8988T (cell line): Measurements from ENCODE around the gene ING1.
"Not testable (repeated sequence)": the region's sequence is repeated elsewhere in the genome, so short reads cannot be mapped to it uniquely, and the experiment has no call there.

Experiments used
- DNase-seq: peaks from one replicate; pipeline ENCODE4 v3.0.0; 2011

The ING1 gene

GRCh38 chr13:110713642-110713952 lies at the start of gene ING1:
Gene ING1 (plus strand): TSS chr13:110713700. CDS start chr13:110714150, 450 bp downstream.
- DNase-seq, result no peak

- no peak for DNase-seq
Measured at GRCh38 chr13:110664041-110664440, 49.5 kb upstream of the ING1 start.

DNA sequence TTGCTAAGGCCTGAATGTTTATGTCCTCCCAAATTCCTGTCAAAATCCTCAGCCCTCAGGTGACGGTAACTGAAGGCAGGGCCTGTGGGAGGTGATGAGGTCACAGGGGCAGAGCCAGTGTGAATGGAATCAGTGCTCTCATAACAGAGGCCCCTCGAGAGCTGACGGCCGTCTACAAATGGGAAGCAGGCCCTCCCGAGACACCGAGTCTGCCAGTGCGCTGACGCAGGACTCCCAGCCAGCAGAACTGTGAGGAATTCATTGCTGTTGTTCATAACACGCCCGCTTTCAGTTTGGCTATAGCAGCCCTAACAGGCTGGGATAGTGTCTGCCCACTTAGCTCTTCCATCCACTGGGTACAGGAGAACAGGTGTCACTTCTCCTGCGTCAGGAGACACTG lies 48.8 kb upstream of the ING1 start:
- DNase-seq, result no peak

DNA sequence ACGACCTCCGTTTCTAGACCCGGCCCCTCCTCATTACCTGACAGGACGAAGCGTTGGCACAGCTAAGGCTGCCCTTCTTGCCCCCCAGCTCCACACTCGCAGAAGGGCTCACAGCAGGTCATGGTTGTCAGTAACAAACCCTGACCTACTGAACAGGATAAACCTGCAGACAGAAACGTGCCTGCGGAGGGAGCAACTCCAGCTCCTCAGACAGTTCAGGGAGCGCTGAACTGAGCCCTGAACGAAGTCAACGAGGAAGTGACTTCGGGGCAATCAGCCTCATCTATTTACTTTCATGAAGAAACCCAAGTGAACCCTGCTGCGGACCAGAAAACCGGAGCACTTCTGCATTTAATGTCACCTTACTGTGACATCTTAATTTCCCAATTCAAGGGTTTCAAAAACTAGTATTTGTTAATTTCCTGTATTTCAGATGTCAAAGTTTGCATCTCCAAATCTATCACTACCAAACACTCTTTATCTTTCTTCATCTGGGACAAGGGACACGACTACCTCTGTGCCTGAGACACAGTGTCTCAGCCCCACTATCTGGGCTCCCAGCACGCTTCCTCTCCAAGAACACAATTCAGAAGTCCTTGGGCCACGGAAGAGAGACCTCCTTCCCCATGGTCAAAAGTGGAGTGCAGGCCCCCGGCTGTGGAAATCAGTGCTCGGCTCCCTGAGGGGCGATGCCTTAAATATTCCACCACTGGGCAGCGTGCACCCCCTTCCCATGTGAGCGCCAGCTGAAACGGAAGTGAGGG lies 47.8 kb upstream of the ING1 start:
- no peak for DNase-seq

- DNase-seq, result no peak
Measured at GRCh38 chr13:110666255-110666533, 47.3 kb upstream of the ING1 start.

GRCh38 chr13:110669036-110669435 lies 44.5 kb upstream of the ING1 start:
- no peak for DNase-seq

- not testable (repeated sequence) for DNase-seq
Measured at GRCh38 chr13:110669814-110670213, 43.7 kb upstream of the ING1 start.

DNA sequence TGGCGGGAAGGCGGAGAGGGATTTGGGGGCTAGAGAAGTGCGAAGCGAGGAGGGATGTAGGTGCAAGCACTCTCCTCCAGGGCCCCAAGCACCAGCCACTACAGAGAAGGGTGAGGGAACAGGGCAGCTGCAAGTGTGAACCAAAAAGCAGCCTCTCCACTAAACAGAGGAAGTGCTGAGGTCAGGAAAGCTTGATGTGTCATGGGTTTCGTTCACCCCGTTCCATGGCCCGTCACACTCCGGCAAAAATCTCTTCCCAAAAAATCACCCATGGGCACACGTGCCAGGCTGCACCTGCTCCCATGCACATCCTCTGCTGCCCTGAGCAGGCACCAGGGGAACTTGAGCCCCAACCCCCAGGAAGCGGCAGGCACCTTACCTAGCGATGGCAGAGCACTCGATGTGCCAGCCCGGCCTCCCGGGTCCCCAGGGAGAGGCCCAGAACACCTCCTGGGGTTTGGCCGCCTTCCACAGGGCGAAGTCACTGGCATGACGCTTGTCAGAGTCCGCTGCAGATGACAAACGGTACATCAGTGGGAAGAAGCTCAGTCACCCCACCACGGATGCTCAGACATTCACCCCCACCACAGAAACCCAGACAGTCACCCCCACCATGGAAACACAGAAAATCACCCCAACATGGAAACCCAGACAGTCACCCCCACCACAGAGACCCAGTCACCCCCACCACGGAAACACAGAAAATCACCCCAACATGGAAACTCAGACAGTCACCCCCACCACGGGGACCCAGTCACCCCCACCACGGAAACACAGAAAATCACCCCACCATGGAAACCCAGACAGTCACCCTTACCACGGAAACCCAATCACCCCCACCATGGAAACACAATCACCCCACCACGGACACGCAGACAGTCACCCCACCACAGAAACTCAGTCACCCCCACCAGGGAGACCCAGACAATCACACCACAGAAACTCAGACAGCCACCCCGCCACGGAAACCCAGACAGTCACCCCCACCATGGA lies 36.6 kb upstream of the ING1 start:
- DNase-seq, result no peak

- no peak for DNase-seq
Measured at GRCh38 chr13:110677731-110678545, 35.6 kb upstream of the ING1 start.

- DNase-seq, result peak; percentile 60
Measured at GRCh38 chr13:110680852-110681251, 32.6 kb upstream of the ING1 start.

DNA sequence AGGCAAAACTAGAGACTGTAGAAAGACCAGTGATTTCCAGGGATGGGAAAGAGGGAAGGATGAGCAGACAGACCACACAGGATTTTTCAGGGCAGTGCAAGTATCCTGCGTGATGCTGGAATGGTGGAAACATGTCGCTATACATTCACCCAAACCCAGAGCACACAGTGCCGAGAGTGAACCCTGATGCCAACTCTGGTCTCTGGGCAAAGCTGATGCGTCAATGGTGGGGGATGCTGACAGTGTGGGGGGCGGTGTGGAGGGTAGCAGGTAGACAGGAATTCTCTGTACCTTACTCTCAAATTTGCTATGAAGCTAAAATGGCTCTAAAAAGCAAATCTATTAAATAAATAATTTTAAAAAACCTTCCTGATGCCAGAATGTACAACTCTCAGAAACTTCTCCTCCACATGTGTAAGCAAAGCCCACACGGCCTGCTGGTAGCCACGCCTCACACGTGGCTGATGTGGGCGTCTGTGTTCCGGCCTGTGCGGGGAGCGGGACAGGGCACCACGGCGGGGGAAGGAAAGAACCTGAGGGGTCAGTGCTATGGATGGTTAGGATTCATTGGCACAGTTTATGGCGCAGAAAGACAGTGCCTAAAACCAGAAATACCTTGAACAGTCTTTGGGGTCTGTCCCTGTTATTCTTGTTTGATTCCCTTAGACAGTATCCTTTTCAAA lies 31.5 kb upstream of the ING1 start:
- DNase-seq, result no peak

DNA sequence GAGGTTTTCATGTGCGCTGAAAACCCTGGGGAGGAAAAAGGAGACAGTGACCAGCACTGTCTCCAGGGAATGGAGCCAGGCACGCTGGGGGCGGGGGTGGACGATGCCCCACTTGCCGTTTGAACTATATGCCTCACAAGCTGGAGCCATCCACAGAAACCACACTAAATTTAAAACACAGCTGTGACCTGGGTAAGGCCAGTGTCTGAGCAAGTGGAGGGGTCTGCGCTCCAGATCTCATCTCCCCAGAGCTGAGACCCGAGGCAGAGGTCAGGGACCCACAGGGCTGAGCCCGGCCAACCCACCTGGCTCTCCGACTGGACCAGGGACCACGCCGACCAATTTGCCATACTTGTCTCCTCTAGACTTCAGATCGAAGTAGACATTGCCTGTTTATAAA lies 30.8 kb upstream of the ING1 start:
- no peak for DNase-seq

- DNase-seq, result no peak
Measured at GRCh38 chr13:110683203-110683883, 30.2 kb upstream of the ING1 start.

- DNase-seq, result no peak
Measured at GRCh38 chr13:110683921-110684320, 29.6 kb upstream of the ING1 start.

- DNase-seq, result no peak
Measured at GRCh38 chr13:110684388-110685056, 29.0 kb upstream of the ING1 start.

- no peak for DNase-seq
Measured at GRCh38 chr13:110685305-110686020, 28.0 kb upstream of the ING1 start.

DNA sequence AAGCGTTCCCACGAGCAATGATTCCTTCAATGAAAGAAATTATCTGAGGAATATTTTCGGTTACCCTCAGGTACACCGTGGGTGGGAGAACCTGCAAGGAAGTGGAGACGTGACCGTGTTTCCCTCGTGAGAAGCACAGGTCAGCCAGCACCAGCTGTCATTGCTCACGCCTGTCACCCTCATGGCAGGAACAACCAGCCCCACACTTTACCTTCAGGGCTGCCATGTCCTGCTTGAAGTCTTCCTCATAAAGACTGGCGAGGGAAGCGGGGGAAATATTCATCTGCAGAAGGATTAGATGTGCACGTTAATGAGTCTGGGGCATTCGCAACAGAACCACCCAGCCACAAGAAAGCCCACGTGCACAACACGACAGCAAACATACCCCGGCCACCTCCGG lies 25.8 kb upstream of the ING1 start:
- no peak for DNase-seq

- DNase-seq, result no peak
Measured at GRCh38 chr13:110689041-110689440, 24.5 kb upstream of the ING1 start.

GRCh38 chr13:110689711-110690110 lies 23.8 kb upstream of the ING1 start:
- DNase-seq, result no peak

GRCh38 chr13:110690516-110690915 lies 23.0 kb upstream of the ING1 start:
- DNase-seq, result no peak

GRCh38 chr13:110695774-110696173 lies 17.7 kb upstream of the ING1 start:
- not testable (repeated sequence) for DNase-seq
